DOHH2 (cell line): ENCODE results near the gene IRX6.

Experiments
- H3F3A ChIP-seq: fragments of 200-600 bp; sonication (generic), shearing (Covaris generic); 2 replicates; pipeline ENCODE4 v1.6.0; 2016; ENCODE audit warnings: antibody characterized with exemption, mild to moderate bottlenecking; ENCODE audit not compliant: control insufficient read depth, insufficient read depth
- H3K27ac ChIP-seq: fragments of 200-600 bp; sonication (generic); 2 replicates; pipeline ENCODE4 v1.5.1; 2014; ENCODE audit warnings: low read depth, mild to moderate bottlenecking, low read length, moderate library complexity
- H3K27me3 ChIP-seq: fragments of 200-600 bp; sonication (generic); 2 replicates; pipeline ENCODE4 v1.6.1; 2014; ENCODE audit warnings: mild to moderate bottlenecking, low read length, mixed read lengths; ENCODE audit not compliant: control insufficient read depth
- H3K36me3 ChIP-seq: fragments of 200-600 bp; sonication (generic); 2 replicates; pipeline ENCODE4 v1.6.1; 2014; ENCODE audit warnings: mild to moderate bottlenecking, low read length, moderate library complexity, mixed read lengths; ENCODE audit not compliant: control insufficient read depth
- H3K4me1 ChIP-seq: fragments of 200-600 bp; sonication (generic); 2 replicates; pipeline ENCODE4 v1.6.1; 2014; ENCODE audit warnings: mild to moderate bottlenecking, low read length, mixed read lengths; ENCODE audit not compliant: control insufficient read depth
- H3K4me2 ChIP-seq: fragments of 200-600 bp; sonication (generic); 2 replicates; pipeline ENCODE4 v1.6.0; 2014; ENCODE audit warnings: mild to moderate bottlenecking, low read length, moderate library complexity
- H3K4me3 ChIP-seq: fragments of 200-600 bp; sonication (generic); 2 replicates; pipeline ENCODE4 v1.5.1; 2014; ENCODE audit warnings: mild to moderate bottlenecking, low read length, mixed read lengths
- H3K79me2 ChIP-seq: fragments of 200-600 bp; sonication (generic); 2 replicates; pipeline ENCODE4 v1.6.1; 2014; ENCODE audit warnings: mild to moderate bottlenecking, low read length, mixed read lengths; ENCODE audit not compliant: control insufficient read depth
- H3K9me2 ChIP-seq: fragments of 200-600 bp; sonication (generic); replicated peaks from 2 replicates; pipeline ENCODE4 v1.6.1; 2014; ENCODE audit warnings: mild to moderate bottlenecking, low read length, mixed read lengths; ENCODE audit not compliant: control insufficient read depth
- H3K9me3 ChIP-seq: fragments of 200-600 bp; sonication (generic); 2 replicates; pipeline ENCODE4 v1.6.1; 2014; ENCODE audit warnings: antibody characterized with exemption, low read length, mixed read lengths; ENCODE audit not compliant: control insufficient read depth, insufficient read depth
- H4K20me1 ChIP-seq: fragments of 200-600 bp; sonication (generic); 2 replicates; pipeline ENCODE4 v1.6.0; 2014; ENCODE audit warnings: low read depth, mild to moderate bottlenecking, antibody characterized with exemption, low read length, moderate library complexity; ENCODE audit not compliant: control insufficient read depth, insufficient read depth
- EZH2phosphoT487 ChIP-seq: fragments of 200-600 bp; sonication (generic); IDR thresholded peaks from 2 replicates; pipeline ENCODE4 v1.6.1; 2017; ENCODE audit warnings: borderline replicate concordance, mild to moderate bottlenecking, antibody characterized with exemption, low read length, moderate library complexity, mixed read lengths
- TF ChIP-seq, protein P1 (sequence below): fragments of 200-600 bp; sonication (generic); IDR thresholded peaks from one replicate; pipeline ENCODE4 v1.5.1; 2014; ENCODE audit warnings: antibody characterized with exemption, mild to moderate bottlenecking, low read depth, low read length; ENCODE audit not compliant: poor library complexity, severe bottlenecking

The IRX6 gene

GRCh38 chr16:55379876-55380390, 55.9 kb downstream of the IRX6 start:
- Histone ChIP-seq H4K20me1 (no peaks in the 10 kb centered on the region), H3K4me3 (no peak overlapping the region)

More at GRCh38 chr16:55379876-55380390, 55.9 kb downstream of the IRX6 start:
- no peaks in the 10 kb centered on the region for H3K9me3 ChIP-seq
- TF ChIP-seq, protein P1, sequence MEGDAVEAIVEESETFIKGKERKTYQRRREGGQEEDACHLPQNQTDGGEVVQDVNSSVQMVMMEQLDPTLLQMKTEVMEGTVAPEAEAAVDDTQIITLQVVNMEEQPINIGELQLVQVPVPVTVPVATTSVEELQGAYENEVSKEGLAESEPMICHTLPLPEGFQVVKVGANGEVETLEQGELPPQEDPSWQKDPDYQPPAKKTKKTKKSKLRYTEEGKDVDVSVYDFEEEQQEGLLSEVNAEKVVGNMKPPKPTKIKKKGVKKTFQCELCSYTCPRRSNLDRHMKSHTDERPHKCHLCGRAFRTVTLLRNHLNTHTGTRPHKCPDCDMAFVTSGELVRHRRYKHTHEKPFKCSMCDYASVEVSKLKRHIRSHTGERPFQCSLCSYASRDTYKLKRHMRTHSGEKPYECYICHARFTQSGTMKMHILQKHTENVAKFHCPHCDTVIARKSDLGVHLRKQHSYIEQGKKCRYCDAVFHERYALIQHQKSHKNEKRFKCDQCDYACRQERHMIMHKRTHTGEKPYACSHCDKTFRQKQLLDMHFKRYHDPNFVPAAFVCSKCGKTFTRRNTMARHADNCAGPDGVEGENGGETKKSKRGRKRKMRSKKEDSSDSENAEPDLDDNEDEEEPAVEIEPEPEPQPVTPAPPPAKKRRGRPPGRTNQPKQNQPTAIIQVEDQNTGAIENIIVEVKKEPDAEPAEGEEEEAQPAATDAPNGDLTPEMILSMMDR: no peak
- no peak for TF ChIP-seq EZH2phosphoT487
- no peak overlapping the region for H3K4me2 ChIP-seq
- no peaks in the 10 kb centered on the region for H3K4me1 ChIP-seq
- no peaks in the 10 kb centered on the region for H3K27me3 ChIP-seq
- H3K9me2 ChIP-seq: no peaks in the 10 kb centered on the region
- no peaks in the 10 kb centered on the region for H3K79me2 ChIP-seq
- no peaks in the 10 kb centered on the region for H3F3A ChIP-seq
- no peaks in the 10 kb centered on the region for H3K36me3 ChIP-seq
- H3K27ac ChIP-seq: no peak overlapping the region
